Activated CD4-positive, alpha-beta T cell treated with anti-CD3 and anti-CD28 coated beads for 36 hours (primary cell): Measurements from ENCODE around the gene PLPPR1. TPM values are rescaled to one million over a fixed set of nuclear protein-coding genes. Genes with fewer than 3 reads are reported as not detected.

Experiments used
- ATAC-seq: fragments of 200-7000 bp; cut with Tn5 transposase; one replicate; pipeline ENCODE4 v1.10.0; 2021; ENCODE audit warnings: mild to moderate bottlenecking, moderate library complexity
- CTCF ChIA-PET: fragments of 350-600 bp; sonication (Branson Sonifier 250); formaldehyde crosslinking; loops from one replicate; lab custom pipeline; 2021; ENCODE audit warnings: antibody characterized with exemption; lab: Charles Lee
- POLR2A ChIA-PET: fragments of 350-600 bp; sonication (Branson Sonifier 250); formaldehyde crosslinking; loops from one replicate; lab custom pipeline; 2021; ENCODE audit warnings: antibody characterized with exemption, inconsistent platforms; lab: Charles Lee
- DNase-seq: peaks from one replicate; pipeline ENCODE4 v3.0.0-alpha.2; 2020
- H3K27ac Mint-ChIP-seq: one replicate; pipeline ENCODE4 v1.8.0; 2021; ENCODE audit warnings: mixed read lengths
- H3K27me3 Mint-ChIP-seq: one replicate; pipeline ENCODE4 v1.8.0; 2021; ENCODE audit warnings: mixed read lengths
- H3K36me3 Mint-ChIP-seq: one replicate; pipeline ENCODE4 v1.8.0; 2021; ENCODE audit warnings: low read depth, mixed read lengths
- H3K4me1 Mint-ChIP-seq: one replicate; pipeline ENCODE4 v1.8.0; 2021; ENCODE audit warnings: mixed read lengths
- H3K4me3 Mint-ChIP-seq: one replicate; pipeline ENCODE4 v1.8.0; 2021; ENCODE audit warnings: mild to moderate bottlenecking, moderate library complexity, mixed read lengths
- H3K9me3 Mint-ChIP-seq: one replicate; pipeline ENCODE4 v1.8.0; 2021; ENCODE audit warnings: low read depth, mixed read lengths
- intact Hi-C, 2 experiments: fragments of 100-400 bp; cut with DNase I in 1 of 2; cut with micrococcal nuclease in 1 of 2; formaldehyde crosslinking; loops; one replicate each; pipeline versions ENCODE4 v1.14.2 to v1.15.1; 2022 to 2024; cut with DNase I, micrococcal nuclease
- total RNA-seq, 2 experiments: library from RNA; stranded (reverse); gene quantifications; one replicate each; pipeline ENCODE4 v1.2.3, GENCODE V29; 2021

The PLPPR1 gene
- total RNA-seq, 2 experiments from 2014 or later, result not detected

- H3K27me3 Mint-ChIP-seq, result peaks cover 3% of the 10 kb centered on the region
- H3K9me3 Mint-ChIP-seq, result peaks cover 8% of the 10 kb centered on the region
- H3K36me3 Mint-ChIP-seq, result no peaks in the 10 kb centered on the region
- no peak overlapping the region for H3K27ac Mint-ChIP-seq
- intact Hi-C loops, result no loop called here
- ATAC-seq, result no peak
- no peak overlapping the region for H3K4me3 Mint-ChIP-seq
- ChIA-PET POLR2A (no interaction called here), CTCF (no interaction called here)
- no peaks in the 10 kb centered on the region for H3K4me1 Mint-ChIP-seq
- DNase-seq, result no peak
Observed at GRCh38 chr9:101128623-101129022, 100.1 kb downstream of the PLPPR1 start.

GRCh38 chr9:101130054-101130453 lies 101.5 kb downstream of the PLPPR1 start:
- H3K27ac Mint-ChIP-seq, result no peak overlapping the region
- no peaks in the 10 kb centered on the region for H3K4me1 Mint-ChIP-seq
- intact Hi-C loops, result no loop called here
- no peaks in the 10 kb centered on the region for H3K36me3 Mint-ChIP-seq
- CTCF ChIA-PET, result interaction anchor here (1.2 kb wide), 1 partner anchor 8 kb away, joined by 3 read pairs; no protein-coding TSS in a partner anchor
- POLR2A ChIA-PET, result no interaction called here
- ATAC-seq (no peak), DNase-seq (no peak)
- no peak overlapping the region for H3K4me3 Mint-ChIP-seq
- H3K9me3 Mint-ChIP-seq, result peaks cover 6% of the 10 kb centered on the region
- H3K27me3 Mint-ChIP-seq, result peaks cover 3% of the 10 kb centered on the region

DNA sequence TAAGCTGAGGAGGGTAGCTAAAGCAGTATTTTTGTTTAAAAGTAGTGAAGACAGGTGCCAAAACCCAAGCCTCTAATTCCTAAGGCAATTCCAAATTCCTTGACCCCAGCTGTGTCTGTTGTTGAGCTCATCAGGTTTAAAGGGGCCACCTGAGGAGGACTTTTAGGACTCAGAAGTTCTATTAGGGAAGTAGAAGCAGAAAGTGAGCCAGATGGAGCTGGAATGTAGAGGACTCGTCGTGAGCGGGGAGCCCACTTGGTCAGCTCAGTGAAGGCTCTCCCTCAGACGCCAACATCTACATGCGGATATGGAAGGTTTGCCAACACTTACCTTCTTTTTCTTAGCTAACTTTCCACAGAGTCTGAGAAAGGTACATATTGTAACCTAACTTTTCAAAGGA lies 102.8 kb downstream of the PLPPR1 start:
- H3K36me3 Mint-ChIP-seq, result no peaks in the 10 kb centered on the region

DNA sequence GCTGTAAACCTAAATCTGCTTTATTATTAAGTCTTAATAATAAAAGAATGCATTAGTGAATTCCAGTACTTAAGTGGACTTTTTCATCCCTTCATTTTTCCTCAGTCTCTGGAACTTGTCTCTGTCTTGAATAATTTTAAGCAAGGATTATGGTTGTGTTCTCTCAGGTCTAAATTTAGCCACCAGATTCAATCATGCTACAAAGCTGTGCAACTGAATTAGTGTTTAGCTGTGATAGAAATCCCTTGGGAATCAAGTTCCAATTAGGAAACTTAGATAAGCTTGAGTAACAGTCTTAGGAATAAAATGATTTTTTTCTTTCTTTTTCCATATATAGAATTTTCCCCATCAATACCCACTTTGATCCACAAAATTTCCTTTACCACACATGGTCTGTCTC lies 104.3 kb downstream of the PLPPR1 start:
- no peaks in the 10 kb centered on the region for H3K9me3 Mint-ChIP-seq
- no peak for DNase-seq
- H3K36me3 Mint-ChIP-seq, result no peaks in the 10 kb centered on the region
- no peak overlapping the region for H3K4me3 Mint-ChIP-seq
- POLR2A ChIA-PET, result no interaction called here
- CTCF ChIA-PET, result interaction anchor here (0.7 kb wide), 1 partner anchor 14 kb away, joined by 4 read pairs; no protein-coding TSS in a partner anchor
- no peak overlapping the region for H3K27ac Mint-ChIP-seq
- peaks cover 9% of the 10 kb centered on the region for H3K27me3 Mint-ChIP-seq
- ATAC-seq, result no peak
- intact Hi-C loops, result no loop called here
- no peaks in the 10 kb centered on the region for H3K4me1 Mint-ChIP-seq

More for the DNA sequence above, 102.8 kb downstream of the PLPPR1 start:
- H3K27ac Mint-ChIP-seq, result no peak overlapping the region
- H3K27me3 Mint-ChIP-seq, result peaks cover 5% of the 10 kb centered on the region
- POLR2A ChIA-PET, result no interaction called here
- DNase-seq (no peak), ATAC-seq (no peak)
- peaks cover 6% of the 10 kb centered on the region for H3K9me3 Mint-ChIP-seq
- CTCF ChIA-PET, result interaction anchor here (0.6 kb wide), 1 partner anchor 8 kb away, joined by 3 read pairs; no protein-coding TSS in a partner anchor
- H3K4me1 Mint-ChIP-seq, result no peaks in the 10 kb centered on the region
- no peak overlapping the region for H3K4me3 Mint-ChIP-seq
- intact Hi-C loops, result no loop called here

DNA sequence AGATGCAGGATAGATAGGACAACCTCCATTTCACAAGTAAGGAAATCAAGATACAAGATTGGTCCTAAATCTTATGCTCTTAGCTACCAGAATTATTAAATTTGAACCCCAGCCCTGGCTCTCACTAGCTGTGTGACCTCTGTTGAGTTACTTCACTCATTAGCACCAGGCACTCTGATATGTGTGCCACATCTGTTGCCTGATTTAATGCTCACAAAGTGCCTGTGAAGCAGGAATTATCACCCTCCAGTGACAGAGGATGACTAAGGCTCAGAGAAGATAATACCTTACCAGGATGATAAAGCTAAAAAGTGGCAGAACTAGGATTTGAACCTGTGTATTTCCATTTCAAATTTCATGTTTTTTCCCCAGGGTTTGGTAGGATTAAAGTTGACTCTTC lies 110.0 kb downstream of the PLPPR1 start:
- ATAC-seq, result no peak
- Mint-ChIP-seq H3K4me3 (no peak overlapping the region), H3K4me1 (no peaks in the 10 kb centered on the region), H3K27ac (no peak overlapping the region), H3K27me3 (peaks cover 8% of the 10 kb centered on the region), H3K36me3 (no peaks in the 10 kb centered on the region), H3K9me3 (no peaks in the 10 kb centered on the region)
- no peak for DNase-seq
- ChIA-PET POLR2A (no interaction called here), CTCF (interaction anchor here (0.6 kb wide), 1 partner anchor 253 kb away, joined by 3 read pairs; no protein-coding TSS in a partner anchor)
- intact Hi-C loops, result no loop called here

DNA sequence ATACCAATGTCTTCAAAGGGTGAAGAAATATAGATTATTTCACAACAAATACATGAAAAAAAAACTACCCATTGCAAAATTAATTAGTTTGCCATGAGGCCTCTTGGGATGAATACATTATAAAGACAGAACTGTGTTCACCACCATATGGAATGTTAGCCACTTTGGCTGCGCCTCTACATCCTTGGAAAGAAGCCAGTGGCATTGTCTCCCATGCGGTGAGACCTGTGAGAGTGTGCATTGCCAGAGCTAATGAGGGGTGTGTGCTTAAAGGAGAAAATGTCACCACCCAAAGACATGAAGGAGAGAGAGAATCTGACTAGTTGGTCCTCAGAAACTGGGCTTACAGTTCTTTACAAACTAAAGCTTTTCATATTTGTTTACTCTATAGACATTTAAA lies 110.6 kb downstream of the PLPPR1 start:
- no peaks in the 10 kb centered on the region for H3K4me1 Mint-ChIP-seq
- CTCF ChIA-PET, result no interaction called here

DNA sequence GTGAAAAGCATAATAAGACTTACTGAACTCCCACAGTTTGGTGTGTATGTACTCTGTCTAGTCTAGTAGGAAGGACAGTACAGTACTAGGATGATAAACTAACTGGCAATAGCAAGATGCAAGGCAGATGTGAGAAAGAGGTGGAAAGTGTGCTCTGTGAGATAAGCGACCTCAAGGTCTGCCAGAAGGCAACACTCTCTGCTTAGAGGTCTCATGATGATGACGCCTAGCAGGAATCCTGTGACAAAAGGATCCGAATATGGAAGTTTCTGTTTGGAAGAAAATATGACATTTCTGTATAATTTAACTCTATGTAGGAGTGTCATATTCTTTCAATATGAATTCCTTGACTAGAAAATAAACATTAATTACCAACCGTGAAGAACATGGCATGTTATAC lies 112.2 kb downstream of the PLPPR1 start:
- H3K9me3 Mint-ChIP-seq, result no peaks in the 10 kb centered on the region
- no peaks in the 10 kb centered on the region for H3K4me1 Mint-ChIP-seq
- ChIA-PET POLR2A (no interaction called here), CTCF (interaction anchor here (0.7 kb wide), 1 partner anchor 209 kb away, joined by 3 read pairs; no protein-coding TSS in a partner anchor)
- no peak overlapping the region for H3K4me3 Mint-ChIP-seq
- H3K27ac Mint-ChIP-seq, result no peak overlapping the region
- no peaks in the 10 kb centered on the region for H3K36me3 Mint-ChIP-seq
- intact Hi-C loops, result no loop called here
- DNase-seq (no peak), ATAC-seq (no peak)
- peaks cover 8% of the 10 kb centered on the region for H3K27me3 Mint-ChIP-seq

More for the DNA sequence above, 110.6 kb downstream of the PLPPR1 start:
- Mint-ChIP-seq H3K27ac (no peak overlapping the region), H3K27me3 (peaks cover 8% of the 10 kb centered on the region), H3K9me3 (no peaks in the 10 kb centered on the region), H3K36me3 (no peaks in the 10 kb centered on the region), H3K4me3 (no peak overlapping the region)
- ATAC-seq (no peak), DNase-seq (no peak)
- POLR2A ChIA-PET, result no interaction called here
- intact Hi-C loops, result no loop called here

- intact Hi-C loops, result no loop called here
Observed at GRCh38 chr9:101146508-101146907, 118.0 kb downstream of the PLPPR1 start.

DNA sequence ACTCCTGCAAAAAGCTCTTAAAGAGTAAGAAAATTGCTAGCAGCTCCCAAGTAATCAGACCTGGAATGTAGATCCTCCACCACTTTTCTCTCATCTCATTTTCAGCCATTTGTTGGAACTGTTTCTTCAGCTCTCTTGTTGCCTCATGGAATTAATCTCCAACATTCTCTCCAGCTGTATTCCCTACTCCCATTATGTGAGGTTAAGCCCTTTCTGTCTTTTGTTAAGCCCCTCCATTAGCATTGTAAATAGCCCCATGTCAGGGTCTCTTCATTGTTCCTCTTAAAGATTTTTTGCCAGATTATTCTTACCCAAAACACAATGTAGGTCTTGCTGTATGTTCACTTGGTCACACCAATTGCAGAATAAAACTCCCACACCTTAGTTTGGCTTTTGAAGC lies 119.8 kb downstream of the PLPPR1 start:
- Mint-ChIP-seq H3K27ac (no peak overlapping the region), H3K4me3 (no peak overlapping the region), H3K36me3 (no peaks in the 10 kb centered on the region), H3K9me3 (peaks cover 2% of the 10 kb centered on the region), H3K4me1 (no peaks in the 10 kb centered on the region), H3K27me3 (no peaks in the 10 kb centered on the region)
- DNase-seq (no peak), ATAC-seq (no peak)
- CTCF ChIA-PET, result no interaction called here
- intact Hi-C loops, result no loop called here
- POLR2A ChIA-PET, result no interaction called here

More at GRCh38 chr9:101146508-101146907, 118.0 kb downstream of the PLPPR1 start:
- Mint-ChIP-seq H3K4me3 (no peak overlapping the region), H3K36me3 (no peaks in the 10 kb centered on the region), H3K27ac (no peak overlapping the region), H3K27me3 (no peaks in the 10 kb centered on the region), H3K4me1 (no peaks in the 10 kb centered on the region), H3K9me3 (no peaks in the 10 kb centered on the region)
- ATAC-seq (no peak), DNase-seq (no peak)
- ChIA-PET POLR2A (no interaction called here), CTCF (interaction anchor here (0.6 kb wide), 1 partner anchor 194 kb away, joined by 4 read pairs; no protein-coding TSS in a partner anchor)

DNA sequence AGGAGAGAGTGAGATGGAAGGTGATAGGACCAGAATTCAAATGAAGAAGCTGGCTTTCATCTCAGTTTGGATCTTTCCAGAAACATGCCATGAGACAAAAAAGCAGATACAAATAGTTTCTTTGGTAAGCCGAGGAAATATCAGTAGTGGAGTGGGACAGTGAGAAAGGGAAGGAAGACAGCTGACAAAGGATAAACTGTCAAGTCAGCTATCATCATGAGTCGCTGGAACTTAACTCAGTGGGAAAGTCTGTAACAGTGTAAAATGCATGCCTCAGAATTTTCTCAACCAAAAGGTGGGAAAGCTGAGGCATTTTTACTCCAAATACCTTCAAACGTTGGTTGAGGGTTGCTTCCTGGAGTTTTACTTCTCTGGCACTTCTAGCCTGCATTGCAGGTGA lies 129.8 kb downstream of the PLPPR1 start:
- no peak for DNase-seq
- ATAC-seq, result no peak
- no peak overlapping the region for H3K4me3 Mint-ChIP-seq
- POLR2A ChIA-PET, result no interaction called here
- H3K9me3 Mint-ChIP-seq, result no peaks in the 10 kb centered on the region
- H3K27me3 Mint-ChIP-seq, result no peaks in the 10 kb centered on the region
- H3K27ac Mint-ChIP-seq, result no peak overlapping the region
- H3K4me1 Mint-ChIP-seq, result no peaks in the 10 kb centered on the region
- CTCF ChIA-PET, result no interaction called here
- intact Hi-C loops, result no loop called here
- H3K36me3 Mint-ChIP-seq, result no peaks in the 10 kb centered on the region

- Mint-ChIP-seq H3K9me3 (no peaks in the 10 kb centered on the region), H3K4me3 (no peak overlapping the region), H3K36me3 (no peaks in the 10 kb centered on the region), H3K4me1 (no peaks in the 10 kb centered on the region), H3K27ac (no peak overlapping the region), H3K27me3 (no peaks in the 10 kb centered on the region)
- ATAC-seq (no peak), DNase-seq (no peak)
- intact Hi-C loops, result no loop called here
- ChIA-PET POLR2A (no interaction called here), CTCF (no interaction called here)
Observed at GRCh38 chr9:101162231-101162630, 133.7 kb downstream of the PLPPR1 start.

DNA sequence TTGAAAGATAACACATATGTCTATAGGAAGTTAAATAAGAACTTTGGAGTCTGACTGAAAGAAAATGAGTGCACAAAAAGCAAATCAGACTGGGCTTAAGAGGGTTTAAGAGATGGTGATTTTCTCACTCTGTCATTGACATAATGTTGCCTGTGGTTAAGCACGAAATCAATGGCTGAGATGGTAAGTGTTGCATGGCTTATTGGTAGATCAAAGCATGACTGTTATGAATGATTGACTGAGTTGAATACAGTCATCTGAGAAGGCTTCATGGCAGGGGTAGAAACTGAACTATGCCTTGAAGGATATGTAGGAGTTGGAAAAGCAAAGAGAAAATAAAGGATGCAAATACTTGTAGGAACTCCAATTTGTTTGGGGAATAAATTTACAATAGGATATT lies 136.6 kb downstream of the PLPPR1 start:
- Mint-ChIP-seq H3K4me1 (no peaks in the 10 kb centered on the region), H3K4me3 (no peak overlapping the region), H3K36me3 (no peaks in the 10 kb centered on the region), H3K27ac (no peak overlapping the region), H3K9me3 (no peaks in the 10 kb centered on the region), H3K27me3 (no peaks in the 10 kb centered on the region)
- ChIA-PET CTCF (no interaction called here), POLR2A (no interaction called here)
- intact Hi-C loops, result no loop called here
- no peak for ATAC-seq
- DNase-seq, result no peak
